ENCODE data around the gene ISL1.

The ISL1 gene
- 0 to 0.18 (median 0) reads per million in 4 experiments for total RNA-seq

DNA sequence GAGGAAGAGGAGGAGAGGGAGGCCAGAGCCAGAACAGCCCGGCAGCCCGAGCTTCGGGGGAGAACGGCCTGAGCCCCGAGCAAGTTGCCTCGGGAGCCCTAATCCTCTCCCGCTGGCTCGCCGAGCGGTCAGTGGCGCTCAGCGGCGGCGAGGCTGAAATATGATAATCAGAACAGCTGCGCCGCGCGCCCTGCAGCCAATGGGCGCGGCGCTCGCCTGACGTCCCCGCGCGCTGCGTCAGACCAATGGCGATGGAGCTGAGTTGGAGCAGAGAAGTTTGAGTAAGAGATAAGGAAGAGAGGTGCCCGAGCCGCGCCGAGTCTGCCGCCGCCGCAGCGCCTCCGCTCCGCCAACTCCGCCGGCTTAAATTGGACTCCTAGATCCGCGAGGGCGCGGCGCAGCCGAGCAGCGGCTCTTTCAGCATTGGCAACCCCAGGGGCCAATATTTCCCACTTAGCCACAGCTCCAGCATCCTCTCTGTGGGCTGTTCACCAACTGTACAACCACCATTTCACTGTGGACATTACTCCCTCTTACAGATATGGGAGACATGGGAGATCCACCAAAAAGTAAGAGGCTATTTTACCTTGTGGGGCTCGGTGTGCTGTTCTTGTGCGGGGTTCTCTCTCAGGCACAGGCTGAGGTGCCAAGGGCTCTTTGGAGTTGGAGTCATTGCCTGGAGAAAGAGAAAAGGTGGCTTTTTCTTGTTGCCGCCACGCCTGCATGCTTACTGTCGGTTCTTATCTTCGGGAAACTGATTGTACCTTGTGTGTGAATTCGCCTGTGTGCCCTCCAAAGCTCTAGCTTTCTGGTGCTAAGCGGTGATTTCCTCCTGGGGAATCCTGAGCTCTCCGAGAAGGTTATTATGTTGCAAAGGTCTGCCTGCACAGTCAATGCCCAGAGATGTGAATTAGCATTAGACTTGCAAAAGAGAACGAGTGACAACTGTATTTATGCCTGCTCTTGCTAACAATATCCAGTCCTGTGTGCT, at the start of gene ISL1:
ISL1 (plus strand) TSS at position 318 of the 991 bp plus-strand sequence; CDS start at position 542, 224 bp downstream.
- no peak for DNase-seq

DNA sequence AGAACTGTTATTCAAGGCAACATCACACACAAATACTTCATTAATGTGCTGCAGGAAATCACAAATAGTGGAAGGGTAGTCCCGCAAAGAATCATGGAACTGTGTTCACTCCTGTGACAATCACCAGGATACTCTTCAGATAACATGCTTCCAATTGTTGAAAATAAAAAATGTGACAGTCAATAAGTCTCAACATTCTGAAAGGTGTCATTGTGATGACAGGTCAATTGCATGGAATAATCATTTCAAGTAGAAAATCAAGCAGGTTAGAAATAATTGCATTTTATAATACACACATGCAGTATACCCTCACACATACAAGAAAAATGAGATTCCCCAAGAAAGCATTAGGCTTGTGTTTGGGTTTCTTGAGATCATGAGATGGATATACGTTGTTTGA, 46.4 kb upstream of the ISL1 start:
- DNase-seq: no peak

DNA sequence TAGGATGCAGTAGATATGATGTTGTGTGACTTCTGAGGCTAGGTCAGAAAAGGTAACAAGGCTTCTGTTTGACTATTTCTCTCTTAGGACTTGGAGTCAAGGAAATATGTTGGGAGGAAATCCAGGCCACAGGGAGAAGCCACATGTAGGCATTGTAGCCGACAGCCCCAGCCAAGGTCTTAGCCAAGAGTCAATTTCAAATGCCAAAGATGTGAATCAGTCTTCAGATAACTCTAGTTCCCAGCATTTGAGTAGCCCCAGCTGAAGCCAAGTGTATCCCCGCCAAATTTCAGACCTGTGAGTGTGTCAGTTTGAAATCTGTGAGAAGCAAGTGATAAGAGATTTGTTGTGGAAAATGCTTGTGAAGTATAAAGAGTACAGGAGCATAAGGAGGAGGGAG, 38.1 kb upstream of the ISL1 start:
- DNase-seq: no peak

DNA sequence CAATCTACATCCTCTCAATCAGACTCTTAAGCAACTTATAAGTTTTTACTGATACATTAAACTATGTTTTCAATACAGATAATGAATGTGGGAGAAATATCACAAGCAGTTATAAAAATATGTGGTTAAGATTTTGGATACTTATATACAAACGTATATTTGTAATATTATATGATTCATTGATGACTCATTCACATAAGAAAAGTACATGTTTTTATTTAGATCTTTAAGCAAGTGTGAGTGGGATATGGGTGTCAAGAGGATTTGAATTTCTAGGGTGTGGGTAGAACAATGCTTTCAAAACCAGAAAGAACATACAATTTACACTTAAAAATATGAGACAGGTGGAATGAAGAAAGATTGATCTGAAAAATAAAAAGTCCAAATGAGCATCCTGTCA, 36.1 kb upstream of the ISL1 start:
- no peak for DNase-seq

DNA sequence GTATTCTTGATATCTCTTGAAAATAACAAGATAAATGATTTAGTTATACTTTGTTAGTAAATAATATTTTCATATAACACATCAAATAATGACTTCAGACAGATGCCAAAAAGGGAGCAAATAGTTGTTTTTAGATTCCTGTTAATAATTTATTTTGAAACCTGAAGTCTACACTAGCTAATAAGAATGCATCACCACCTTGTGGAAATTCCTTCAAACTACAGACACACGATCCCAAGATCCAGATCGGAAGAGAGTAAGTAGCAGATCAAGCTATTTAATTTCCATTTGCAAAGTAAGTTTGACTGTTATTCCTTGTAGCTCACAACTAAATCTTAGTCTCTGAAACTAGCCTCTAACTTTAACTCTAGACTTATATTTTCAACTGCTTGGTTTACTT, 35.5 kb upstream of the ISL1 start:
- no peak for DNase-seq

DNA sequence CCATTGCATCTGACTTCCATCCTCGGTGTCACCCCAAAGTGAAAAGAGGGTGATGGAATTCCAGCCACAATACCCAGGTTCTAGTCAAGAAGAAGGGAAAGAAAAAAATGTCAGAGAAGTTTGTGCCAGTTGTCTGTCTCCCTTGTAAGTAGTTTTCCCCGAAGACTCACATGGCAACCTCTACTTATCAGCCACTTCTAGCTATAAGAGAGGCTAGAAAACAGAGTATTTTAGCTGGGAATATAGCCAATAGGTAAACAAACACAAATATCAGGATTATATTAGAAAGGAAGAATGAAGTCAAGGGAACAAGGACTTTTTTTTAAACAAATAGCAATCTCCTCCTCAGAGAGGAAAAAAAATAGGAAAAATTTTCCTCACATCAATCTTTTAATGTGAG, 12.2 kb upstream of the ISL1 start:
- no peak for DNase-seq

- no peak for DNase-seq
Measured at GRCh38 chr5:51373880-51374523, 9.2 kb upstream of the ISL1 start.

DNA sequence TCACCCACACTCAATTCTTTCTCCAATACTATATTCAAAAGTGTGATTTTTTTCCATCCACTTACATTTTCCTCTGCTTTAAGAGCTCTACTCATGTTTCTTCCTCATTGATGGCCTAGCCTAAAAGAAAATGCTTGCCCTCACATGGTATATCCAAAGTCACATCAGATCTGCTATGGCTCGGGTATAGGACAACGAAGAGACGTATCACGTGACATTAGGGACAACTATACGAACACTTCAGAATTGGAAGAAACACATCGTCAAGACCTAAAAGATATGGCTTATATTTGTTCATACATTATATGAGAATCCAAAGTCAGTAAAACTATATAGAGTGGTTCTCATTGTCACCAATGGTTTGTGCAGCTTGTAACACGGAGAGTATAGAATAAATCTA, 8.2 kb upstream of the ISL1 start:
- DNase-seq: no peak

DNA sequence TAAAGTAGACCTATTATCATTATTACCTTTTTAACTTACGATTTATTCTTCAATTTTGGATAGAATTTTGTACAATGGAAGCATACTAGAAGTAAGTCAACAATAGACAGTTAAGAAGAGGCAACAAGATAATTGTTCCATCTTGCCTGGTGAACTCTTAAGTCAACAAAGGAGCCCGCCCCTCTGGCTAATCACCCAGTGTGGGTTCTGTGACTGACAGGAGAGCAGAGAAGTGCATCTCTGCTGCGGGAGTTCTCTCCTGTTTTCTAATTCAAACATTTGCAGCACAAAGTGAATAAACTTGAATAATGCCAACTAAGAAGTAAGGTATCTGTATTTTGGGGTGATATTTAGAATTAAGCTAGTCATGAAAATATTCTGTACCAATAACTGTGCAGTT, 6.7 kb upstream of the ISL1 start:
- no peak for DNase-seq

DNA sequence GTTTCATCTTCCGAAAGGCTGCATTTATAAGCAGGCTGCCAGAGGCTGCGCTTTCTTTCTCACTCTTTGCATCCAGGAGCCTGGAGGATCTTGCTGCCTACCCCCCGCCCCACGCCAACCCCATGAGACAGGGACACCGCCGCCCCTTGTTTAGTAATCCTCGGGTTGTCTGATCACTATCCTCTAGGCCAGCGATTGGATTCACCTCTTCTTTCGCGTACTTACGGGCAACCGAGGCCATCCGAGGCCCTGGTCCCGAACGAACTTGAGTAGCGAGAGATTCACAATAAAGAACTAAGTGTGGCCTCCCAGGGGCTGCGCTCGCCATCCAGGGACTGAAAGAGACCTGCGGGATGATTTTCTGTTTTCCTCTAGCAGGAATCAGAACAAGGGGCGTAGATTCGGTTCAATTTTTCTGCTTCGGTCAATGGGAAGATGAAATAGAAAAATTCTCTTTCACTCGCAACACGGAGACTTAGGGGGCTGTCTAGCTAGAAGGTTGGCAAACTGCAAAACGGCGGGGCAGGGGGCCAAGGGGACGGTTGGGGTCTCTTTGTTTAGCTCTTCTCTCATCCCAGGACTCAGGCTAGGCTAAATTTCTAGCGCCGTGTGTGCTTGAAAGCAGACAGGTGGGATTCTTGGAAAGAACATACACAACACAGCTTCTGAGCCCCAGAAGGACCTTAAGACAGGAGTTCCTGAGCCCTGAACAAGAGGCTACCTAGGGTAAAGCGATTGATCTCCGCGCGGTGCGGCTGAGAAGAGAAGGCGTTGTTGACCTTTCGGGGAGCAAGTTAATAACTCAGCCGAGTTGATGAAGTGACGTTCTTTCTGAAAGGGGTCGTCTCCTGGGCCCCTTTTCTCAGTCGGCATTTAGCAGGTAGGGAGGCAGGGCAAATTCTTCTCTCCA, 5.8 kb upstream of the ISL1 start:
- no peak for DNase-seq

GRCh38 chr5:51378061-51378409, 5.2 kb upstream of the ISL1 start:
- DNase-seq: no peak

GRCh38 chr5:51378448-51379330, 4.6 kb upstream of the ISL1 start:
- no peak for DNase-seq

DNA sequence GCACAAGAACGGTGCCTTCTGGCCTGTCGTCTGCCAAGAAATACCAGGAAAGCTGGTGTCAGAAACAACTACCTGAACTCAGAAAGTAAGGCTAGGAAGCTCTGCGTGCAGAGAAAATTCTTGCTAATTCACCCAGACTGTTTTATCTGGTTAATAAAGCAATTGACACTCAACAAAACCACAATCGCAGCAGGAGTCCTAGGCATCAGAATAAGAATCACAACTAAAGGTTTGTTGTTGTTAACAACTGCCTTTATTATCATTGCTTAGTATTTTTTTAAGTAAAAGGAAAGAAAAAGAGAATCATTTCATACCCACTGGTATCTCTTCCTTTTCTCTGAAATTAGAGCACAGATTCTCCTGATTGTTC, 3.9 kb upstream of the ISL1 start:
- no peak for DNase-seq

DNA sequence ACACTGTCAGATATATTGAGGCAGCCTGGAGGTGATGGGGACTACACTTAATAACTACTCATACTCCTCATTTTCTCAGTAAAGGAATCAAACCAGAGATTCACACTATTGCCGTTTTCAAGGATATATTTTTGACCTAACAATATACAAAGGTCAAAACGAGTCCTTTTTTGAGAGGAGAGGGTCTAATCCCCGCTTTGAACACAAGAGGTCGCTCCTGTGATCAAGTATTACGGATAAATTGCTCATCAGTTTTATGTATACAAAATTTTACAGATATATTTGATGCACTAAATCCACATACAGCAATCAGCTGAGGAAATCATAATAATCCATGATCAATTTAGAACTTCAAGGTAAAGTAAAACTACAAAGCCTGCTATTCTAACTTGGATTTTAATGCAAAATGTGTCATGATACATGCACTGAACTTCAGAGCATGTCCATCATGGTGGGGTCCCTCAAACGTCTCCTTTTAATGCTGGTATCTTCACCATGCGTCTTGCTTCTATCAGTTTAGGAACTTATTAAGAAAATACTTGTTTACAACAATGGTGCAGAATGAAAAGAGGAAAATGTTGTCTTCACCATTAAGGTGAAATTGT, 2.5 kb upstream of the ISL1 start:
- no peak for DNase-seq

- no peak for DNase-seq
Measured at GRCh38 chr5:51381761-51382474, 1.3 kb upstream of the ISL1 start.

DNA sequence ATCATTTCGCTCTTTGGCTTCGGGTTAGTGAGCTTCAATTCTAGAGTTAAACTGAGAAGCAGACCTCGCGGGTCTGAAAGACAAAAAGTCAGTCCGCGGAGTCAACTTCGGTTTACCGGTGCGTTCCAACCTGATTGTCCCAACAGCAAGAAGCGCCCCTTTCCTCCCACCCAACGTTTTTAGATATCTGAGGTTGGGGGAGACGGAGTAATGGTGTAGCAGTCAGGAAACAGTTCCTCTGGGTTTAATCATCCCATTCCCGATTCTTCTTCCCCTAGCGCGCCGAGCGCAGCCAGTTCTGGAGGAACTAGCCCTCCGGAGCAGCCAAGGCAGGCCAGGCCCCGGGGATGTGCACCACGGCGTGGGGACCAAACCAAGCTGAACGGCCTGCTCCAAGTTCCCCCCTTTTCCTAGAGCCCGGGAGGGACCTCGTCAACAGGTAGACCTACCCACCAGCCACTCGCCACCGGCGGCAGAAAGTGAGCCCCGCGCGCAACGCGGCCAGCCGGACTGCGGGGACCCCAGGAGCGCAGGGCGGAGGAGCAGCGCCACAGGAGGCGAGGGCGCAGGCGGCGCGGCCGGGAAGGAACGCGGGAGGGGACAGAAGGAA, 622 bp upstream of the ISL1 start:
- no peak for DNase-seq

DNA sequence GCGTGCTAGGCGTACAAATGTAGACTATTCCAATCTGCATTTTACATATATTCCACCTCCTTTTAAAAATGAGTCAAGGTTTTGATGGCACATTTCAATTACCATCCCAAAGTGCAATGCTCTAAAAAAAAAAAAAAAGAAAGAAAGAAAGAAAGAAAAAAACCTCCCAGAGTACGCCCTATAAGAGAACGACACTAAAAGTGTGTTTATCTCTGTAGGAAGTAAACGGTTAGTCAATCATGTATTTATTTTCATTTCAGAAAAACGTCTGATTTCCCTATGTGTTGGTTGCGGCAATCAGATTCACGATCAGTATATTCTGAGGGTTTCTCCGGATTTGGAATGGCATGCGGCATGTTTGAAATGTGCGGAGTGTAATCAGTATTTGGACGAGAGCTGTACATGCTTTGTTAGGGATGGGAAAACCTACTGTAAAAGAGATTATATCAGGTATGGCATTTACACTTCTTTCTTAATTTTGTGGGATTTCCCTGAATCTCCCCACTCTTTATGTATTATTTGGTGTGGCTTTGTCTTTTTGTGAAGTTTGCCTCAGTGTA, 1.1 kb downstream of the ISL1 start:
- no peak for DNase-seq

DNA sequence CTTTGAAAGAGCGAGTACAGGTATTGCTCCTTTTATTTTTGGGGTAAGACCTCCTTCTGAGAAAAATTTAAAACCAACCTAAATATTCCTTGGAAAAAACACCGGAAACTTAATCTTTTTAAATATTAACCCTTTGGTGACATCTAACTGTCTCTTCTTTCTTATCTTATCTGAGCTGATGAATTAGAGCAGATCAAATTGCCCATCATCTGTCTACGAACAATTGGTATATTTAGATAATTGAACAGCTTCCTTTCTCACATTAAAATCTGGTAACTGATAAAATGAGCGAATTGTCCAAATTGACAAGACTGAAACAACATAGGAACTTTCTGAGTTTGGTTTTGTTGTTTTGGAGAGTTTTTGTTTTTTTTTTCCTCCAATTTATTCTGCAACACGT, 2.0 kb downstream of the ISL1 start:
- DNase-seq: no peak

- DNase-seq: no peak
Measured at GRCh38 chr5:51386916-51387883, 4.0 kb downstream of the ISL1 start.

All from effector CD8-positive, alpha-beta T cell (primary cell).